DMS153 treated with DMSO at 0.1 percent for 48 hours (cell line): ENCODE measurements around the gene CFAP46.
"Not testable (repeated sequence)": the region's sequence is repeated elsewhere in the genome, so short reads cannot be mapped to it uniquely, and the experiment has no call there.

Experiments used
- DNase-seq: peaks from one replicate; lab custom pipeline; 2025; ENCODE audit not compliant: unreplicated experiment; lab: John Stamatoyannopoulos, UW

The CFAP46 gene

DNA sequence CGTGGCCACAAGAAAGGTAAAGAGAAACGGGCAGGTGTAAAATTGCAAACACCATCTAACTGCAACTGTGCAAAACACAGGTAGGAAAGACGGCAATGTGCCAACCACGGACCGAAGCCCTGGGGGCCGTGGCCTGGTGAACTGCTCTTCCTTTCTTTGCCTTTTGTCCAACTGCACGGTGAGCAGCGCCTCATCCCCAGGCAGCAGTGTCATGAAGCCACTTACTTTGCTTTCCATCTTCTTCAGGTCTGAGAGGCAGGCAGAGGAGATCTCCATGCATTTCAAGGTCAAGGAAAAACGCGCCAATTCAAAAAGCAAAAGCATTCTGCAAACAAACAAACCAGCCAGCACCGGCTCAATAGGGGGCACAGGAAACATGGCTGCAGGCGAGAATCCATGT is 12.9 kb downstream of the CFAP46 start:
- no peak for DNase-seq

DNA sequence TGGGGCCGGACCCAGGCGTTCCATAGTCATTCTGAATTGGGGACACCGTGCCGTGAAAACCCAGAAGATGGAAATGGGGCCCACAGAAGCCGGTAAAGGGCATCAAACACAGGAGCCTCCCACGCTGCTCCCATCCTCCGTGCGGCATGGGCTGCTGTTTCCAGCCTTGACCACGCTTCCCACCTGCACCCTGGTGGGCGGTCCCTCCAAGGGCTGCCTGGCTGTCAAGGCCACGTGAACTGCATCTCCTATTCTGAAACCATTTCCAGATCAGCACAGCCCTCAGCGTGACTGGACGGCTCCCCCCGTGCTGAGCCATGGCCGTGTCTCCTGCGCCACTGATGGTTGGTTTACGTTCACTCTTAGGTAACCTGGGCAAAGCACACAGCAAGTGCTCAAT is 14.1 kb downstream of the CFAP46 start:
- no peak for DNase-seq

GRCh38 chr10:132927824-132928223 is 14.5 kb downstream of the CFAP46 start:
- DNase-seq: no peak

DNA sequence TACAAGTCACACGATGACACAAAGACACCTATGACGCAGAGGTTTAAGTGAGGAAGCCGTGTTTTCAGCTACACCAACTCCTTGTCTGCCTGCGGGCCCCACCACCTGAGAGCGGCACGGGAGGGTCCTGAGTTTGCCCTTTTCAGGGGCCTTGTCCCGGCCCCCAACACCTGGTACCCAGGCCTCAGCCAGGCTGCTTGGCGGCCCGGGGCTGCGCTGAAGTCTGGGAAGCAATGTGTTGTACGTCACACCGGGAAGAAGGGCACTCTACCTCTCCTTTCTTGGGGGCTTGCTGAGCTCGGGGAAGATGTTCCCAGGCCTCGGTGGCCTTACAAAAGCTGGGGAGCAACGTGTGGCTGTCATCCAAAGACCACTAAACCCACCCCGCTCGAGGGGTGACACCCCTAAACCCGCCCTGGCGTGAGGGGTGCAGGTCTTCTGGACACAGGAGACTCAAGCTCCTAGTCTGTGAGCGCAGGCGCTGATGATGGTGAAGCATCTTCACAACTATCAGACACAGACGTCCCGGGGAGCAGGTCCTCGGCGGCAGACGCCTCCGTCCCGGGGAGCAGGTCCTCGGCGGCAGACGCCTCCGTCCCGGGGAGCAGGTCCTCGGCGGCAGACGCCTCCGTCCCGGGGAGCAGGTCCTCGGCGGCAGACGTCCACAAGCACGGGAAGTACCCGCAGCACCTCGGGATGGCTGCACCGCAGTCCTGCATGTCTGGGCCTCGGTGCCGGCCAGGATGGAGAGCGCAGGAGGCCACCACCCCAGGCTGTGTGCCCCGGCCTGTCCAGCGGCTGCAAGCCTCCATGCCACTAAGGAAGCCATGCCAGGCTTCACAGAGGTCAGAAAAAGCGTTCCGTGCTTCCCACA is 15.4 kb downstream of the CFAP46 start:
- no peak for DNase-seq

DNA sequence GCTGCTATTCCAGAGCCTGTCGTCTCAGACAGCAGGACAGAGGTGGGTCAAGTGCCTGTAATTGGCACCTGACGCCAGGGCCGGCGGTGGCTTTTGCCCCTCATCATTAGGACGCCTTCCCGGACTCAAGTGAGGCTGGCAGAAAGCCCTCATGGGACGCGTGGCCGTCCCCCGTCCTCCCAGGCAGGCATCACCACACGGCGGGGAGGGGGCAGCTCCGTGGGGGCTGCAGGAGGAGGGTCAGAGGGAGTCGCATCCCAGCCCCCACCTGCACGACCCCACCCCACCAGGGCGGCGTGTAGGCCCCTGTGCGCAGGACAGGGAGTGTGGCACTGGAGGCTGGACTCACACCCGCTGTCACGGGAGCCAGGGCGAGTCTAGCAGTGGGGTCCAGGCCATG is 16.3 kb downstream of the CFAP46 start:
- DNase-seq: no peak

GRCh38 chr10:132925614-132926013 is 16.8 kb downstream of the CFAP46 start:
- no peak for DNase-seq

- DNase-seq: no peak
Measured at GRCh38 chr10:132925071-132925561, 17.3 kb downstream of the CFAP46 start.

DNA sequence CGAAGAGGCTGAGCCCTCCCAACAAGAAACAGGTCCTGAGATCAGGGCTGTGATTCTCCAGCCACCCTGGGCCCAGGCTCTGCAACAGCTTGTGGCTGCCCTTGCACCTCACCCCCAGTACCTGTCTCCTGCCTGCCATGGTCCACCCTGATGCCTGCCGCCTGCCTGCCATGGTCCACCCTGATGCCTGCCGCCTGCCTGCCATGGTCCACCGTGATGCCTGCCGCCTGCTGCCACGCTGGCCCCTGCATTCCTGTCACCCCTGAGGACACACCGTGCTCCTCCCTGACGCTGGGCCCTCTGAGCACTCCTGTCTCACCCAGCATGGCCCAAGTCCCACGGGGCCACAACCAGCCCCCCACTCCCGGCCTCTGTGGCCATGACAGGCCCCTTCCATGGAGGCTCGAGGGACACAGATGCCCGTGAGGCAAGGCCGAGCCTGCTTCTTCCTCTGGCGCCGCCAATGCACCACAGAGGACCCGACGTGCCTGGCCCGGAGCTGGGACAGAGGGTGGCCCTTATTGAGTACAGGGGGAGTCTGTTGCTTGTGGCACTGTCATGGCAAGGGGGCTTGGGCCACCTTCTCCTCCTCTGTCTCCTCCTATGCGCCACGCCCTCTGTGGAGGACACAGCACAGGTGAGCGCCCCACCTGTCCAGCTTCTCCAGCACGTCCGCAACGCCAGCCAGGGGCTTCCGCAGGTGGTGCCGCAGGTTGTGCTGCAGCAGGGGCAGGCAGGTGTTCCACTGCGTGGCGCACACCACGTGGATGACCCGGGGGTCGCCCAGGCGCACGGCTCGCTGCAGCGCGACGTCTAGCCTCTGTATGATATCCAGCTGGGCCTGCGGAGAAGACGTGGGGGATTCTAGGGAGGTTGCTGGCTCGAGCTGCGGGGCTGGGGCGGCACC is 18.1 kb downstream of the CFAP46 start:
- DNase-seq: no peak

GRCh38 chr10:132923384-132923783 is 19.0 kb downstream of the CFAP46 start:
- DNase-seq: not testable (repeated sequence)

GRCh38 chr10:132922872-132923271 is 19.5 kb downstream of the CFAP46 start:
- no peak for DNase-seq

DNA sequence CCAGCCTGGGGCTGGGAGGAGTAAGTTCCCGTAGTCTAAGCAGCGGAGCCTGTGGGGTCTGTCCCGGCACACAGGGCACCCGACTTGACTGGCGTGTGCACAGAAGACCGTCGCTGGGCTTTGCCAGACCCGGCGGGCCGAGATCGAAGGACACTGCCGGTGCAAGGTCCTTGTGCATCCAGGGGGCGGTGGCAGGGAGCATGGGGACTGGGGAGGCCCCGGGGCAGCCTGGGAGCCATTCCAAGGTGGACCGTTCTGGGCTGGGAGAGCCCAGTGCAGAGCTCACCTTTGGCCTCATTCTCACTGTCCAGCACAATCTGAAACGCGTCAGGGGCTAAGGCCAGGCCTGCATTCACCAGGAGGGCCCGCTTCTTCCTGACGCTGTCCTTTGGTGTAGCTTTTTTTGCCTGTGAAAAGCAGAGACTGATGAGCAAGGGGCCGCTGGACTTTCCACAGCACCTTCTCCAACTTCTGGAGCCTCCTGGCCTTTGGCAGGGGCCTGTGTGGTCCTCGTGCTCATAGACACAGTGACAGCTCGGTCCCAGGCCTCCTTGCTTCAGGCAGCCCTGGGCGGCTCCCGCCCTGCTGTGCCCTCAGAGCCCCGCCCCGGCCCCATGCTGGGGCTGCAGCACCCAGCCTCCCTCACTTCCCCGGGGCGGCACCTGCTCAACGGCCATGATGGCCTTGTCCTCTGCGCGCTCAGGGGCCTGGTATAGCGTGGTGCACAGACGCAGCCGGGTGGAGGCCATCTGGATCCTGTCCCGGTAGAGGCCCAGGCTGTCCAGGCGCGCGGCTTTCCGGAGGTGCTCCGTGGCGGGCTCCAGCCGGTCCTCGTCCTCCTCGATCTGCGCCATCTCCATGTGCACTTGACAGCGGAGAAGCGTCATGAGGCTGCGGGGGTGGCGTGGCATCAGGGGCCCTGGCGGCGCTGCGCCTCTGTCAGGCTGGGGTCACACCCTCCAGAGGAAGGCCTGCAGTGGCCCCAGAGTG is 20.3 kb downstream of the CFAP46 start:
- DNase-seq: peak; percentile 22

DNA sequence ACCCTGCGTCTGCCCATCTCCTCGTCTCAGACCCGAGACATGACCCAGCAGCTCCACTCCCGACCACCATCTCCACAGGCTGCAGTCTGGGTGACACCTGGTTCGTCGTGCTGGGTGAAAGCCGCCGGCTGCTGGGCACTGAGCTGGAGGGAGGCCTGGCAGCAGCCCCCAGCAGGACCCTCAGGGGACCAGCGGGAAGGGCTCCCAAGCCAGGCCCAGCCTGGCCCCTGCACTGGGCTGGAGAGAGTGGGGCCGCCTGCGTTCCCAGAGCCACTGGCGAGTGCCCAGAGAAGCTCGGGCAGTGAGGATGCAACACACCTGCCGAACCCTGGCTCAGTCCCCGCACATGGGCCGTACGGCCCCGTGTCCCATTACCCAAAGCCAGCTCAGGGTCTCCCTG is 21.3 kb downstream of the CFAP46 start:
- DNase-seq: no peak

- peak; percentile 49 for DNase-seq
Measured at GRCh38 chr10:132920101-132920925, 22.1 kb downstream of the CFAP46 start.

DNA sequence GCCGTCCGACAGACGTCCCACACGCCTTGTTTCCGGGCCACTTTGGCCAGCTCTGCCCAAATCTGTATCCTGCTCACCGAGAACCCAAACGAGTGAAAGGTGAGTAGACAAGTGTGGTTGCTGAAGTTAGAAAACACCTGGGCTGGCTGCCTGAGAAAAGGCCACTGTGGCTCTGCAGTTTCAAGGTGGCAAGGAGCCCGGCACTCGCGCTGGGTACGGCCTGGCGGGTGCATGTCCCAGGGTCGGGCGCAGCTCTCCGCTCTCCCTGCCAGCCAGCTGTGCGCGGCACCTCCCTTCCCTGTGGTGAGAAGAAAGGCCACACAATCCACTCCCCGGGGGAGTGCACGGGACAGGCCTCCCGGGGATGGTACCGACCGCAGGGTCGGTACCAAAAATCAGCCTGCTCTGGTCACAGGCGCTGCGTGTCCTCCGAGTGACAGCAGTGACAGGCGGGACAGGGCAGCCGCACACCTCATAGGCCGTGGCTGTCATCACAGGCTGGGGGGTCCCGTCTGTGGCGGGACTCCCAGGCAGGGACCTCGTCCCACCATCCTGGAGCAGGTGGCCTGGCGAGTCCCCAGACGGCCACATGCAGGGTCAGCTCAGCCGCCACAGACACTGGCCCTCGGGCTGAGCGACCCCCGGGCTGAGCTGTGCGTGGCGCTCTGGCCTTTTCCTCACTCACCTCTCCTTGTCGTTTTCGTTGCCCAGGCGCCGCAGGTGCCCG is 22.8 kb downstream of the CFAP46 start:
- no peak for DNase-seq

DNA sequence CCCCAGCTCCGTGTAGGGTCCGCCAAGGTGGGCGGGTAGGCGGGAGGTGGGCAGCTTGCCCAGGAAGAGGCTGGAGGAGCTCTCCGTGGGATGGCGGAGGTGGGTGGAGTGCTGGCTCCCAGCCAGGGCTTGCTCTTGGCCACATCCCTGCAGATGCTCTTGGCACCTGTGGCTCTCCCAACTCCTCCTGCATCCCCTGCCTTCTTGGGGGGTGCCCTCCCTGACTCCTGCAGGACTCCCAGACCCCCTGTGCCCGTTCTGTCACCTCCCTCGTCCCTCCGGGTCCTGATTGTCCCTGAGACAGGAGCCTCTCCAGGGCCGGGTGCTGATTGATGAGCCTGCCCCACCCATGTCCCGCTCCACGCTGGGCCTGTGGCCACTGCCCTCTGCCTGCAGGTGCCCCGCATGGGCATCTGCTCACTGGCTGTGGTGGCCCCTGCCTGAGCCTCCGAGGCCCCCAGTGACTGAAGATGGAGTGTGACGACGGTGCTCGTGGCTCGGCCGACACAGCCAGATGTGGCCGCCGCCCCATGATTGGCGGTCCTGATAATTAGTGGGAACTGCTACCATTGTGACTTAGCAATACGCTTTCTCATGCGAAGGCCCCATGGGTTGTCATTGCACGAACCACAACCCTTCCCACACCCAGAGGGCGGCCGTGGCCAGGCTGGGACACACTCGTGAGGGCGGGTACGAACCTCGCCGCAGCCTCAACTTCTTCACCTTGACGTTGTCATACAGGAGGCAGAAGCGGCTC is 23.6 kb downstream of the CFAP46 start:
- DNase-seq: peak; percentile 22

DNA sequence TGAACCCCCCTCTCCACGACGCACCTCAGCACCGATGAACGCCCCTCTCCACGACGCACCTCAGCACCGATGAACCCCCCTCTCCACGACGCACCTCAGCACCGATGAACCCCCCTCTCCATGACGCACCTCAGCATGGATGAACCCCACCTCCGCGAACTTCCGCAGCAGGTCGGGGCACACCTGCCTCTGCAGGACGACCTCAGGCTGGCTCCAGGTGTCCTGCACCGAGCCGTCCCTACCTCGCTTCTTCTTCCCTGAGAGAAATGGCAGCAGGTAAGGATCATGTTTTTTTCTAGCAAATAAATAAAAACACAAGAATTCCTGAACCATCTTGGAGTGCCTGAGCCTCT is 24.1 kb downstream of the CFAP46 start:
- no peak for DNase-seq

DNA sequence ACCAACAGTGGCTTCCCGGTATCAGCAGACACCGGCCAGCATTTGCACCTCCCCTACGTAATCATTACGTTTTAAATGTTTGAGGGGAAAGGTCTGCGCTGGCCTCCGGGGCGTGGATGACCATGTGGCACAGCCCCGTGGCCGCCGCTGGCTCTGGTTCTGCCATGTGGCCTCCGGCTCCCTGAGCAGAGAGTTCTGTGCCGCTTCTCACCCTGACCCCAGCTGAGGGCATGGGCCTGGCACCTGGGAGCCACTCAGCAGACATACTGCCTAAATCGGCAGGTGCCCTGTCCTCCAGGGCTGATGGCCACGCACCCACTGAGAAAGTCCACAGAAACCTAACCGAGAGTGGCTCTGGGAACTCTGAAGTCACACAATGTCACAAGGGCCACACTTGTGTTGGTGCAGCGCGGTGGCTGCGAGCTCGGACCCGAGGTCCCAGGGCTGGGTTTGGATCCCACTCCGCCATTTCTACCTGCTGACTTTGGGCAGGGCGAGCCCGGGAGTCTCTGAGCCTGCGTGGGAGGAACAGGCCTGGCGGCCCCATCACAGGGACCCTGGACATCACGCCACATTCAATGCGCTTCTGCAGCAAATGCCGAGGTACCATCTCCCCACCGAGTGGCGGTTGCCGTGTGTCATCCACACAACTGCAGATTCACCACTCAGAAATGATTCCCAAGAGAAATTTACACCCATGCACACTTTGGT is 25.3 kb downstream of the CFAP46 start:
- no peak for DNase-seq

GRCh38 chr10:132916421-132916841 is 25.9 kb downstream of the CFAP46 start:
- DNase-seq: peak; percentile 31
